GM12892 (cell line): ENCODE data around the gene OR4K2.

Source experiments
- POLR2A ChIP-seq: IDR thresholded peaks from 2 replicates; pipeline ENCODE4 v1.6.1; 2011; ENCODE audit warnings: low read depth, low read length, control low read depth
- POLR2AphosphoS5 ChIP-seq: IDR thresholded peaks from 2 replicates; pipeline ENCODE4 v1.6.1; 2011; ENCODE audit warnings: low read depth, low read length, control low read depth
- TAF1 ChIP-seq: IDR thresholded peaks from 2 replicates; pipeline ENCODE4 v1.6.1; 2011; ENCODE audit warnings: low read depth, mild to moderate bottlenecking, control low read depth, low read length, borderline replicate concordance

DNA sequence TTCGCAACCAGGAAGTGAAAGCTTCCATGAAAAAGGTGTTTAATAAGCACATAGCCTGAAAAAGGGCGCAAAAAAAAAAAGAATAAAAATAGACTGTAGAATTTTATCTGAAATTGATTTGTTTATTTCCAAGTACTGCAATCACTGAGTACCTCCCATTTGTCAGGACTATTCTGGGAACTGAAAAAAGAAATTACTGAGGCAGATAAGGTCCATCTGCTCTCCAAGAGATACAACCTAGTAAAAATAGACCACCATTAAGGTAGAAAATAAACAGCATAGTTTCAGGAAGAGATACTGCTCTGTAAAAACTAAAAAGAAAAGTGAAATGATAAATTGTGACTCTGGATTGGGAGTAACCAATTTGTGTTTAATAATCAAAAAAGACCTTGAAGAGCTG, 46.6 kb upstream of the OR4K2 start:
- TF ChIP-seq POLR2A (no peak), TAF1 (no peak), POLR2AphosphoS5 (no peak)
